ENCODE data around the gene BBS2.

Gene BBS2

DNA sequence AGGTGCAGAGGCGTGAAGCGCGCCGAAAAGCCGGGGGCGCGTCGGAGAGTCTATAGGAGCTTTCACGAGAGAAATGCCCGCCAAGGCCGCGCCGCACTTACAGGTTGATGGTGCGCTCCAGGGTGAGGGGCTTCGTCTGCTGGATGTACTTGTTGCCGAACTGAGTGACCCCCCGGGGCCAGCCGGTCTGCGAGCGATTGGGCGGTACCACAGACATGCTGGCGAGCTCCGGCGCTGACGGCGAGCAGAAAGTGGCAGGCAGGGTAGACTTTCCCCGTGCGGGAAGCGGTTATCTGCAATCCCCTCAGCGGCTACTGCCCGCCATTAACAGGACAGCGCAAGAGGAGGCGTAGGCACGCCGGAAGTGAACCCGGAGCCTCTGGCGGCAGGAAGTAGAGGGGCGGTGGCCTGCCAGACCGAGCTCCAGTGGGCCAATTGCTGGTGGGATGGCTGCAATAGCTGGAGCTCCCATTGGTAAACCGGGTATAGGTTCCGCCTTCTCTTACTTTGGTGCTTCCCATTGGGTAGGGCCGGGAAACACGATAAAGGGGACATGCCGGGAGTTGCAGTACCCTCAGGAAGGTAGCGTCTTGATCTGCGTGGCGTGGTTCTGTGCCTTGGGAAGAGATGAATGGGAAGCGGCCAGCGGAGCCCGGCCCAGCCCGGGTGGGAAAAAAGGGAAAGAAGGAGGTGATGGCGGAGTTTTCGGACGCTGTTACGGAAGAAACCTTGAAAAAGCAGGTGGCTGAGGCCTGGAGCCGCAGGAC, 68.7 kb downstream of the BBS2 start, which contains the start of the genes NUDT21 and OGFOD1:
TSS of gene NUDT21 (minus strand) at position 347 of the 767 bp plus-strand sequence. CDS start at position 217, 130 bp downstream.
TSS of gene OGFOD1 (plus strand) at position 569 of the 767 bp plus-strand sequence. CDS start at position 628, 59 bp downstream.
- H3K27me3 ChIP-seq: no peaks in the 10 kb centered on the region
- TF ChIP-seq, protein P1, sequence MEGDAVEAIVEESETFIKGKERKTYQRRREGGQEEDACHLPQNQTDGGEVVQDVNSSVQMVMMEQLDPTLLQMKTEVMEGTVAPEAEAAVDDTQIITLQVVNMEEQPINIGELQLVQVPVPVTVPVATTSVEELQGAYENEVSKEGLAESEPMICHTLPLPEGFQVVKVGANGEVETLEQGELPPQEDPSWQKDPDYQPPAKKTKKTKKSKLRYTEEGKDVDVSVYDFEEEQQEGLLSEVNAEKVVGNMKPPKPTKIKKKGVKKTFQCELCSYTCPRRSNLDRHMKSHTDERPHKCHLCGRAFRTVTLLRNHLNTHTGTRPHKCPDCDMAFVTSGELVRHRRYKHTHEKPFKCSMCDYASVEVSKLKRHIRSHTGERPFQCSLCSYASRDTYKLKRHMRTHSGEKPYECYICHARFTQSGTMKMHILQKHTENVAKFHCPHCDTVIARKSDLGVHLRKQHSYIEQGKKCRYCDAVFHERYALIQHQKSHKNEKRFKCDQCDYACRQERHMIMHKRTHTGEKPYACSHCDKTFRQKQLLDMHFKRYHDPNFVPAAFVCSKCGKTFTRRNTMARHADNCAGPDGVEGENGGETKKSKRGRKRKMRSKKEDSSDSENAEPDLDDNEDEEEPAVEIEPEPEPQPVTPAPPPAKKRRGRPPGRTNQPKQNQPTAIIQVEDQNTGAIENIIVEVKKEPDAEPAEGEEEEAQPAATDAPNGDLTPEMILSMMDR (IDR thresholded peaks at IDR 0.05): peak; percentile 4 to 7
- DNase-seq: peak; percentile 96 to 97
- intact Hi-C loops (cut with DNase I; ENCODE audit: low total_unique reads): no loop called here
- H3K4me1 ChIP-seq: peaks cover 0 to 40% (median 29%) of the 10 kb centered on the region in 4 donors
- H3K27ac ChIP-seq: peak within 1 kb of the TSS; percentile 88
- H3K36me3 ChIP-seq: peaks cover 7 to 28% (median 27%) of the 10 kb centered on the region in 3 donors
- H3K4me3 ChIP-seq: peak within 1 kb of the TSS; percentile 83 to 88
- H3K9me3 ChIP-seq: no peaks in the 10 kb centered on the region

DNA sequence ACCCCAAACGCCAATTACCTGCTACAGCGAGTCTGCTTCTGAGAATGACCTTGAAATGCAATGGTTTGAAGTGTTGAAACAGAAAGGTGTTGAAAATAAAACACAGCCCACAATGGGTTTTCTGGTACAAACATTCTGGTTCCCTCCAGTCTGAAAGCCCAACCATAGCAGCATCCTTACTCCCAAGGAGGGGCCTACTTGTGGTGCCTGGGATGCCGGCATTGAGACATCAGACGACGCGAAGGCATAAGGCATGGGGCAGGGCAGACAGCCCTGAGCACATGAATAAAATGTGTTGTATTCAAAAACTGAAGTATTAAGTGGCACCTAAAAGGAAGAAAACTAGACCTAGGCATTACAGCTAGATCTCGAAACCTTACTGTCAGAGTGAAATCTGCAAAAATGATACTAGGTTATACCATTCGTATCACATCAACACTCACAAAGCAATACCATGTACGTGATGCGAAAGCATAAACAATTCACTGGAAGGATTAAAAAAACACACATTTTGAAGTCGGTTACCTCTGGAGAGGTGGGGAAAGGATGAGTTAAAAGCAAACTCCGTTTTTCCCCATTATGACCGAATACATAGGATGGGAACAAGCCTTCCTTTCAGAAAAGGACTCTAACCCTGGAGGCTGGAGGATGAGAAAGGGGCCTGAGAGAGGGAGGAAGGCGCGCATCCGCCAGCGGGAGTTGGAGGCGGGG, 69.4 kb downstream of the BBS2 start:
- peak overlapping the region; percentile 83 to 88 for H3K4me3 ChIP-seq
- H3K36me3 ChIP-seq: peaks cover 0 to 30% (median 27%) of the 10 kb centered on the region in 3 donors
- TF ChIP-seq, protein P1 (IDR thresholded peaks at IDR 0.05): no peak
- H3K27me3 ChIP-seq: no peaks in the 10 kb centered on the region
- no peak for DNase-seq
- peak overlapping the region; percentile 88 for H3K27ac ChIP-seq
- H3K4me1 ChIP-seq: peaks cover 0 to 40% (median 29%) of the 10 kb centered on the region in 4 donors
- H3K9me3 ChIP-seq: no peaks in the 10 kb centered on the region
- intact Hi-C loops (cut with DNase I; ENCODE audit: low total_unique reads): no loop called here

- no peak overlapping the region for H3K4me3 ChIP-seq
- no peak overlapping the region for H3K27ac ChIP-seq
Observed at GRCh38 chr16:56448005-56448404, 71.8 kb downstream of the BBS2 start.

GRCh38 chr16:56447286-56447685, 72.5 kb downstream of the BBS2 start:
- H3K9me3 ChIP-seq: no peaks in the 10 kb centered on the region
- H3K27me3 ChIP-seq: no peaks in the 10 kb centered on the region
- intact Hi-C loops (cut with DNase I; ENCODE audit: low total_unique reads): no loop called here
- peaks cover 4 to 42% (median 28%) of the 10 kb centered on the region in 3 donors for H3K36me3 ChIP-seq
- H3K4me1 ChIP-seq: peaks cover 0 to 27% (median 16%) of the 10 kb centered on the region in 4 donors
- no peak overlapping the region for H3K4me3 ChIP-seq
- no peak overlapping the region for H3K27ac ChIP-seq
- DNase-seq: no peak
- TF ChIP-seq, protein P1 (IDR thresholded peaks at IDR 0.05): no peak

More at GRCh38 chr16:56448005-56448404, 71.8 kb downstream of the BBS2 start:
- intact Hi-C loops (cut with DNase I; ENCODE audit: low total_unique reads): no loop called here
- Histone ChIP-seq H3K36me3 (peaks cover 4 to 35% (median 27%) of the 10 kb centered on the region in 3 donors), H3K4me1 (peaks cover 0 to 34% (median 23%) of the 10 kb centered on the region in 4 donors), H3K9me3 (no peaks in the 10 kb centered on the region), H3K27me3 (no peaks in the 10 kb centered on the region)
- TF ChIP-seq, protein P1 (IDR thresholded peaks at IDR 0.05): no peak
- DNase-seq: no peak

GRCh38 chr16:56438038-56438437, 81.8 kb downstream of the BBS2 start:
- Histone ChIP-seq H3K9me3 (no peaks in the 10 kb centered on the region), H3K4me3 (no peak overlapping the region), H3K4me1 (peaks cover 0 to 22% (median 3%) of the 10 kb centered on the region in 4 donors), H3K27ac (no peak overlapping the region), H3K27me3 (no peaks in the 10 kb centered on the region), H3K36me3 (peaks cover 17 to 67% (median 45%) of the 10 kb centered on the region in 3 donors)
- no peak for DNase-seq
- TF ChIP-seq, protein P1 (IDR thresholded peaks at IDR 0.05): no peak
- intact Hi-C loops (cut with DNase I; ENCODE audit: low total_unique reads): no loop called here

Data from tibial artery (tissue), 4 donors.